Neural crest cell (in vitro differentiated cells): Measurements from ENCODE around the gene ADAMTS4. TPM values are rescaled to one million over a fixed set of nuclear protein-coding genes. Genes with fewer than 3 reads are reported as not detected.

ENCODE experiments used
- DNase-seq: peaks from one replicate; pipeline ENCODE4 v3.0.0; 2021; ENCODE audit warnings: low read depth, mixed read lengths, low spot score
- H3K27ac Mint-ChIP-seq: one replicate; pipeline ENCODE4 v1.8.0; 2021; ENCODE audit warnings: mild to moderate bottlenecking, mixed read lengths; ENCODE audit not compliant: unreplicated experiment
- H3K27me3 Mint-ChIP-seq: 2 replicates; pipeline ENCODE4 v1.8.0; 2021; ENCODE audit warnings: low read depth, mild to moderate bottlenecking, mixed read lengths
- H3K36me3 Mint-ChIP-seq: 2 replicates; pipeline ENCODE4 v1.8.0; 2021; ENCODE audit warnings: low read depth, mild to moderate bottlenecking, mixed read lengths
- H3K4me1 Mint-ChIP-seq: 2 replicates; pipeline ENCODE4 v1.8.0; 2021; ENCODE audit warnings: mixed read lengths
- H3K4me3 Mint-ChIP-seq: one replicate; pipeline ENCODE4 v1.8.0; 2021; ENCODE audit warnings: mild to moderate bottlenecking, mixed read lengths
- H3K9me3 Mint-ChIP-seq: 2 replicates; pipeline ENCODE4 v1.8.0; 2021; ENCODE audit warnings: mixed read lengths
- CTCF ChIP-seq: fragments of 200-600 bp; sonication (generic); conservative IDR thresholded peaks from 2 replicates; pipeline ENCODE4 v1.5.0; 2021; ENCODE audit warnings: antibody characterized with exemption, mild to moderate bottlenecking
- total RNA-seq: library from RNA; stranded (reverse); gene quantifications from 2 replicates; pipeline ENCODE4 v1.2.1, GENCODE V29; 2021

Gene ADAMTS4
- total RNA-seq, 1 donor from 2014 or later: 4.6 TPM

- H3K4me3 Mint-ChIP-seq: peak overlapping the region; percentile 76
- peaks cover 25% of the 10 kb centered on the region for H3K4me1 Mint-ChIP-seq
- no peaks in the 10 kb centered on the region for H3K9me3 Mint-ChIP-seq
- peaks cover 3% of the 10 kb centered on the region for H3K36me3 Mint-ChIP-seq
- DNase-seq: no peak
- no peaks in the 10 kb centered on the region for H3K27me3 Mint-ChIP-seq
- no peak overlapping the region for H3K27ac Mint-ChIP-seq
- no peak for TF ChIP-seq CTCF
Measured at GRCh38 chr1:161171191-161171590, 27.7 kb downstream of the ADAMTS4 start.

GRCh38 chr1:161168906-161169305 lies 29.9 kb downstream of the ADAMTS4 start:
- DNase-seq: no peak
- Mint-ChIP-seq H3K9me3 (no peaks in the 10 kb centered on the region), H3K27me3 (no peaks in the 10 kb centered on the region), H3K4me3 (peak overlapping the region; percentile 91), H3K4me1 (peaks cover 29% of the 10 kb centered on the region), H3K36me3 (peaks cover 3% of the 10 kb centered on the region), H3K27ac (no peak overlapping the region)
- TF ChIP-seq CTCF: no peak

- Mint-ChIP-seq H3K36me3 (peaks cover 5% of the 10 kb centered on the region), H3K27ac (peak overlapping the region; percentile 90), H3K4me3 (peak overlapping the region; percentile 91), H3K4me1 (peaks cover 36% of the 10 kb centered on the region), H3K9me3 (no peaks in the 10 kb centered on the region), H3K27me3 (no peaks in the 10 kb centered on the region)
- peak; percentile 16 for DNase-seq
- peak; percentile 12 for TF ChIP-seq CTCF
Measured at GRCh38 chr1:161166669-161167548, 31.9 kb downstream of the ADAMTS4 start.

GRCh38 chr1:161165742-161166668 lies 32.8 kb downstream of the ADAMTS4 start, which contains the start of gene PPOX:
Gene PPOX (plus strand): TSS chr1:161166426. CDS start chr1:161166848, 422 bp downstream.
- peak within 1 kb of the TSS; percentile 95 for H3K27ac Mint-ChIP-seq
- H3K9me3 Mint-ChIP-seq: no peaks in the 10 kb centered on the region
- peak; percentile 86 for DNase-seq
- TF ChIP-seq CTCF: peak; percentile 57
- H3K36me3 Mint-ChIP-seq: peaks cover 4% of the 10 kb centered on the region
- H3K4me1 Mint-ChIP-seq: peaks cover 41% of the 10 kb centered on the region
- peak within 1 kb of the TSS; percentile 94 for H3K4me3 Mint-ChIP-seq
- no peaks in the 10 kb centered on the region for H3K27me3 Mint-ChIP-seq

GRCh38 chr1:161164901-161165610 lies 33.8 kb downstream of the ADAMTS4 start:
- H3K4me1 Mint-ChIP-seq: peaks cover 46% of the 10 kb centered on the region
- no peaks in the 10 kb centered on the region for H3K9me3 Mint-ChIP-seq
- H3K27ac Mint-ChIP-seq: peak overlapping the region; percentile 12
- peak overlapping the region; percentile 94 for H3K4me3 Mint-ChIP-seq
- H3K27me3 Mint-ChIP-seq: no peaks in the 10 kb centered on the region
- no peak for TF ChIP-seq CTCF
- no peak for DNase-seq
- peaks cover 3% of the 10 kb centered on the region for H3K36me3 Mint-ChIP-seq
